GM12878 (cell line): ENCODE results near the gene COL4A3. TPM values are rescaled to one million over a fixed set of nuclear protein-coding genes. Genes with fewer than 3 reads are reported as not detected.

Experiments
- ATAC-seq: fragments of 200-7000 bp; cut with Tn5 transposase; 3 replicates; pipeline ENCODE4 v1.9.1; 2020; ENCODE audit warnings: mild to moderate bottlenecking, moderate library complexity
- BruUV-seq: library from RNA; stranded (reverse); fragments of 400-500 nt; replicated peaks from 2 replicates; lab custom pipeline; 2021; lab: Mats Ljungman, UMichigan
- CTCF ChIA-PET: fragments of 300-600 bp; sonication (Branson Sonifier 250); formaldehyde crosslinking; extraction: SDS; loops from one replicate; lab custom pipeline; 2021; ENCODE audit warnings: inconsistent platforms; lab: Yijun Ruan, JAX
- POLR2A ChIA-PET: fragments of 350-600 bp; formaldehyde crosslinking; extraction: SDS; loops from one replicate; lab custom pipeline; 2021; ENCODE audit warnings: inconsistent platforms; lab: Charles Lee
- RAD21 ChIA-PET: fragments of 300-600 bp; sonication (Branson Sonifier 250); formaldehyde crosslinking; loops from one replicate; lab custom pipeline; 2023; ENCODE audit warnings: antibody characterized with exemption; ENCODE audit not compliant: unreplicated experiment; lab: Charles Lee
- SMC1A ChIA-PET: fragments of 300-600 bp; sonication (Branson Sonifier 250); formaldehyde crosslinking; loops from one replicate; lab custom pipeline; 2023; ENCODE audit not compliant: unreplicated experiment, uncharacterized antibody; lab: Charles Lee
- DNase-seq: peaks from one replicate; pipeline ENCODE4 v3.0.0-alpha.2; 2011; ENCODE audit warnings: low read depth, low spot score
- FAIRE-seq: peaks from 3 replicates; lab custom pipeline; 2011; peaks lifted over from hg19 to GRCh38; lab: Jason Lieb, UNC
- H2AFZ ChIP-seq: 2 replicates; pipeline ENCODE4 v1.6.0; 2011; ENCODE audit warnings: low read depth, low read length, control low read depth; ENCODE audit not compliant: control insufficient read depth
- H3K27ac ChIP-seq: 2 replicates; pipeline ENCODE4 v1.5.1; 2011; ENCODE audit warnings: control low read depth; ENCODE audit not compliant: control insufficient read depth, insufficient read depth
- H3K27me3 ChIP-seq, 2 experiments: replicated peaks in 1 of 2; 2 replicates each; pipeline versions ENCODE4 v1.6.0 to v1.6.1; 2011; ENCODE audit warnings: low read length in 1 of 2; ENCODE audit not compliant: control insufficient read depth in 2 of 2, insufficient read depth in 2 of 2
- H3K36me3 ChIP-seq, 2 experiments: 2 replicates each; pipeline ENCODE4 v1.5.1; 2011; ENCODE audit warnings: low read length in 1 of 2; ENCODE audit not compliant: control insufficient read depth in 2 of 2, insufficient read depth in 2 of 2
- H3K4me1 ChIP-seq: 2 replicates; pipeline ENCODE4 v1.6.1; 2011; ENCODE audit warnings: mild to moderate bottlenecking, low read length, moderate library complexity, mixed read lengths; ENCODE audit not compliant: control insufficient read depth, insufficient read depth
- H3K4me2 ChIP-seq: 2 replicates; pipeline ENCODE4 v1.6.0; 2011; ENCODE audit warnings: control low read depth; ENCODE audit not compliant: control insufficient read depth, insufficient read depth
- H3K4me3 ChIP-seq: fragments of 200-600 bp; sonication (generic); 2 replicates; pipeline ENCODE4 v1.5.1; 2016
- H3K79me2 ChIP-seq: 2 replicates; pipeline ENCODE4 v1.6.0; 2011; ENCODE audit warnings: low read length; ENCODE audit not compliant: control insufficient read depth, insufficient read depth
- H3K9ac ChIP-seq: 2 replicates; pipeline ENCODE4 v1.8.0; 2011; ENCODE audit warnings: low read length, control low read depth, mixed read lengths; ENCODE audit not compliant: control insufficient read depth, insufficient read depth
- H3K9me3 ChIP-seq: replicated peaks from 3 replicates; pipeline ENCODE4 v1.5.1; 2011; ENCODE audit warnings: mild to moderate bottlenecking, low read length; ENCODE audit not compliant: control insufficient read depth, insufficient read depth
- H4K20me1 ChIP-seq: 2 replicates; pipeline ENCODE4 v1.6.0; 2011; ENCODE audit not compliant: control insufficient read depth, insufficient read depth
- BACH1 ChIP-seq: fragments of 450-650 bp; IDR thresholded peaks from 2 replicates; pipeline ENCODE4 v1.6.1; 2017; ENCODE audit warnings: mild to moderate bottlenecking, borderline replicate concordance
- KLF5 ChIP-seq: fragments of 450-650 bp; IDR thresholded peaks from 2 replicates; pipeline ENCODE4 v1.6.1; 2014; ENCODE audit warnings: mild to moderate bottlenecking; ENCODE audit not compliant: partially characterized antibody
- MTA3 ChIP-seq: IDR thresholded peaks from 2 replicates; pipeline ENCODE4 v1.6.1; 2012; ENCODE audit warnings: low read length, inconsistent platforms, borderline replicate concordance
- RFX5 ChIP-seq: IDR thresholded peaks from 2 replicates; pipeline ENCODE4 v1.6.1; 2011; ENCODE audit warnings: low read depth, low read length, improper control_type of control experiment
- TBL1XR1 ChIP-seq: IDR thresholded peaks from 2 replicates; pipeline ENCODE4 v1.6.1; 2012; ENCODE audit warnings: low read depth, low read length, improper control_type of control experiment
- WGBS: methylation state at CpG from one replicate; pipeline ENCODE4 v1.1.6; 2016; ENCODE audit warnings: low lambda C conversion rate; ENCODE audit not compliant: insufficient replicate concordance, insufficient coverage; ENCODE audit errors: missing lambda C conversion rate; 5-methylcytosine and 5-hydroxymethylcytosine counted together
- in situ Hi-C: fragments of 300-500 bp; cut with MboI; formaldehyde crosslinking; loops from 9 replicates; pipeline ENCODE4 v1.14.3; 2018; ENCODE audit warnings: mixed read lengths
- intact Hi-C: fragments of 100-400 bp; cut with micrococcal nuclease; formaldehyde crosslinking; loops from one replicate; pipeline ENCODE4 v1.14.2; 2022; ENCODE audit not compliant: unreplicated experiment
- polyA plus RNA-seq, 11 experiments: library from polyadenylated mRNA; depleted of rRNA in 4 of 11; unstranded in 6 of 11; stranded (reverse) in 5 of 11; fragments of >200 nt; fragmentation: Nextera tagmentation in 4 of 11; fragmentation: Illumina TruSeq in 1 of 11; extraction: Ambion mirVana in 4 of 11; extraction: Trizol in 1 of 11; gene quantifications; 1 replicate in 1 of 11; 2 replicates in 10 of 11; pipeline versions ENCODE4 v1.2.1 to v1.2.3, GENCODE V29; 2011 to 2016; ENCODE audit warnings: inconsistent platforms in 2 of 11, missing spikeins in 2 of 11, low read depth in 1 of 11
- total RNA-seq, 4 experiments: library from RNA; depleted of rRNA in 3 of 4; stranded (reverse); fragments of >200 nt in 3 of 4; fragmentation: Illumina TruSeq in 1 of 4; extraction: Trizol in 1 of 4; gene quantifications; 2 replicates each; pipeline versions ENCODE4 v1.2.1 to v1.2.3, GENCODE V29; 2013 to 2021
- TF ChIP-seq, protein P1 (sequence below): fragments of 450-650 bp; IDR thresholded peaks from 2 replicates; pipeline ENCODE4 v1.6.1; 2017; ENCODE audit warnings: antibody characterized with exemption, mild to moderate bottlenecking, moderate library complexity
- TF ChIP-seq, protein P2 (sequence below): fragments of 450-650 bp; IDR thresholded peaks from 2 replicates; pipeline ENCODE4 v1.6.1; 2017; ENCODE audit warnings: borderline replicate concordance

The COL4A3 gene
- total and polyA plus RNA-seq, 10 of the 15 experiments (the other 5 are each of a cell fraction or from before 2014, with no cell fraction given), result 0.34 to 10.5 (median 3.8) TPM

DNA sequence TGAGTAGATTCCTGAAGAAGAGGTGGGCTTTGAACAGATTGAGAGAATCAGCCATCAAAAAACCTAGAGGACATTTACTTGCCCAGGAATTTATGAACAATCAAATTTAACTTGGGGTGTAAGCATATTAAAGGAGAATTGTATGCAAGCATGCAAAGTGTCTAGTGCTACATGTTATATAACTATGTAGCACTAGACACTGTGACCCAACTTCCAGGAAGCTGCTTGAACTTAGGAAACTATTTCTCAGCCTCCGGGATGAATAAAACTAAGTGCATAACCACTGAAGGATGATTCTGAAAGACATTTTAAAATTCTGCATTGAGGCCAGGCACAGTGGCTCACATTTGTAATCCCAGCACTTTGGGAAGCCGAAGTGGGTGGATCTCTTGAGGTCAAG is 173.0 kb downstream of the COL4A3 start:
- Histone ChIP-seq H3K9me3 (no peaks in the 10 kb centered on the region), H2AFZ (no peak overlapping the region), H3K27me3 (no peaks in the 10 kb centered on the region), H3K4me3 (no peak overlapping the region), H3K9ac (no peak overlapping the region), H3K79me2 (no peaks in the 10 kb centered on the region; the same call in 1 of the 2 replicates), H3K27ac (no peak overlapping the region), H4K20me1 (no peaks in the 10 kb centered on the region), H3K4me1 (no peaks in the 10 kb centered on the region), H3K4me2 (no peak overlapping the region), H3K36me3 (peaks cover 0 to 25% of the 10 kb centered on the region in 2 experiments; a peak in 3 of 4 replicates)
- ChIA-PET RAD21 (no interaction called here), POLR2A (interaction anchor here (0.6 kb wide), 1 partner anchor 170 kb away, joined by 4 read pairs; no protein-coding TSS in a partner anchor), SMC1A (no interaction called here), CTCF (interaction anchor here (1.1 to 1.8 kb wide), 3 partner anchors 10 to 13 kb away, joined by 4 to 6 read pairs (median 4); no protein-coding TSS in a partner anchor)
- FAIRE-seq (no peak), DNase-seq (no peak), ATAC-seq (no peak)
- intact Hi-C loops (no loop called here), in situ Hi-C loops (no loop called here)
- 97% methylated on average over 2 of the region's 2 CpGs for WGBS
- no TSS peak for BruUV-seq
- TF ChIP-seq, protein P1, sequence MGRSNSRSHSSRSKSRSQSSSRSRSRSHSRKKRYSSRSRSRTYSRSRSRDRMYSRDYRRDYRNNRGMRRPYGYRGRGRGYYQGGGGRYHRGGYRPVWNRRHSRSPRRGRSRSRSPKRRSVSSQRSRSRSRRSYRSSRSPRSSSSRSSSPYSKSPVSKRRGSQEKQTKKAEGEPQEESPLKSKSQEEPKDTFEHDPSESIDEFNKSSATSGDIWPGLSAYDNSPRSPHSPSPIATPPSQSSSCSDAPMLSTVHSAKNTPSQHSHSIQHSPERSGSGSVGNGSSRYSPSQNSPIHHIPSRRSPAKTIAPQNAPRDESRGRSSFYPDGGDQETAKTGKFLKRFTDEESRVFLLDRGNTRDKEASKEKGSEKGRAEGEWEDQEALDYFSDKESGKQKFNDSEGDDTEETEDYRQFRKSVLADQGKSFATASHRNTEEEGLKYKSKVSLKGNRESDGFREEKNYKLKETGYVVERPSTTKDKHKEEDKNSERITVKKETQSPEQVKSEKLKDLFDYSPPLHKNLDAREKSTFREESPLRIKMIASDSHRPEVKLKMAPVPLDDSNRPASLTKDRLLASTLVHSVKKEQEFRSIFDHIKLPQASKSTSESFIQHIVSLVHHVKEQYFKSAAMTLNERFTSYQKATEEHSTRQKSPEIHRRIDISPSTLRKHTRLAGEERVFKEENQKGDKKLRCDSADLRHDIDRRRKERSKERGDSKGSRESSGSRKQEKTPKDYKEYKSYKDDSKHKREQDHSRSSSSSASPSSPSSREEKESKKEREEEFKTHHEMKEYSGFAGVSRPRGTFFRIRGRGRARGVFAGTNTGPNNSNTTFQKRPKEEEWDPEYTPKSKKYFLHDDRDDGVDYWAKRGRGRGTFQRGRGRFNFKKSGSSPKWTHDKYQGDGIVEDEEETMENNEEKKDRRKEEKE, result no peak
- TF ChIP-seq BACH1, result no peak
- no peak for TF ChIP-seq MTA3
- no peak for TF ChIP-seq RFX5
- TF ChIP-seq TBL1XR1, result no peak
- TF ChIP-seq KLF5, result no peak
- TF ChIP-seq, protein P2, sequence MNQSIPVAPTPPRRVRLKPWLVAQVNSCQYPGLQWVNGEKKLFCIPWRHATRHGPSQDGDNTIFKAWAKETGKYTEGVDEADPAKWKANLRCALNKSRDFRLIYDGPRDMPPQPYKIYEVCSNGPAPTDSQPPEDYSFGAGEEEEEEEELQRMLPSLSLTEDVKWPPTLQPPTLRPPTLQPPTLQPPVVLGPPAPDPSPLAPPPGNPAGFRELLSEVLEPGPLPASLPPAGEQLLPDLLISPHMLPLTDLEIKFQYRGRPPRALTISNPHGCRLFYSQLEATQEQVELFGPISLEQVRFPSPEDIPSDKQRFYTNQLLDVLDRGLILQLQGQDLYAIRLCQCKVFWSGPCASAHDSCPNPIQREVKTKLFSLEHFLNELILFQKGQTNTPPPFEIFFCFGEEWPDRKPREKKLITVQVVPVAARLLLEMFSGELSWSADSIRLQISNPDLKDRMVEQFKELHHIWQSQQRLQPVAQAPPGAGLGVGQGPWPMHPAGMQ, result no peak
